Hepatocyte (in vitro differentiated cells): ENCODE data around the gene TRAPPC13. TPM values are rescaled to one million over a fixed set of nuclear protein-coding genes. Genes with fewer than 3 reads are reported as not detected.
A peak's percentile ranks its signal among the peaks of the same experiment; 100 is the strongest.
"Not testable (repeated sequence)": the region's sequence is repeated elsewhere in the genome, so short reads cannot be mapped to it uniquely, and the experiment has no call there.

Experiments
- DNase-seq: peaks from one replicate; pipeline ENCODE4 v3.0.0-alpha.2; 2016; ENCODE audit warnings: low spot score
- H2AFZ ChIP-seq: fragments of 200-600 bp; sonication (generic); 2 replicates; pipeline ENCODE4 v1.6.0; 2016; ENCODE audit warnings: antibody characterized with exemption, mild to moderate bottlenecking
- H3K27ac ChIP-seq: fragments of 200-600 bp; sonication (generic); 2 replicates; pipeline ENCODE4 v1.5.1; 2016; ENCODE audit warnings: mild to moderate bottlenecking
- H3K27me3 ChIP-seq: fragments of 200-600 bp; sonication (generic); 2 replicates; pipeline ENCODE4 v1.6.1; 2016
- H3K36me3 ChIP-seq: fragments of 200-600 bp; sonication (generic); replicated peaks from 2 replicates; pipeline ENCODE4 v1.5.1; 2016; ENCODE audit warnings: low read depth; ENCODE audit not compliant: insufficient read depth
- H3K4me1 ChIP-seq: fragments of 200-600 bp; sonication (generic); 2 replicates; pipeline ENCODE4 v1.5.1; 2016; ENCODE audit warnings: mild to moderate bottlenecking, moderate library complexity; ENCODE audit not compliant: insufficient read depth
- H3K4me2 ChIP-seq: fragments of 200-600 bp; sonication (generic); 2 replicates; pipeline ENCODE4 v1.6.0; 2016
- H3K4me3 ChIP-seq: fragments of 200-600 bp; sonication (generic); 2 replicates; pipeline ENCODE4 v1.5.1; 2016; ENCODE audit warnings: mild to moderate bottlenecking
- H3K79me2 ChIP-seq: fragments of 200-600 bp; sonication (generic); 2 replicates; pipeline ENCODE4 v1.6.0; 2017; ENCODE audit warnings: mild to moderate bottlenecking
- H3K9me2 ChIP-seq: fragments of 200-600 bp; sonication (generic); replicated peaks from 2 replicates; pipeline ENCODE4 v1.6.0; 2017; ENCODE audit warnings: mild to moderate bottlenecking; ENCODE audit not compliant: insufficient read depth
- H3K9me3 ChIP-seq: fragments of 200-600 bp; sonication (generic); 2 replicates; pipeline ENCODE4 v1.5.1; 2016; ENCODE audit warnings: low read depth, mild to moderate bottlenecking
- H4K20me1 ChIP-seq: fragments of 200-600 bp; sonication (generic); 2 replicates; pipeline ENCODE4 v1.6.0; 2016; ENCODE audit warnings: mild to moderate bottlenecking; ENCODE audit not compliant: insufficient read depth, poor library complexity, severe bottlenecking
- CTCF ChIP-seq: fragments of 200-600 bp; sonication (generic); IDR thresholded peaks from 2 replicates; pipeline ENCODE4 v1.5.1; 2016; ENCODE audit warnings: antibody characterized with exemption, mild to moderate bottlenecking; ENCODE audit not compliant: poor library complexity
- EZH2 ChIP-seq: fragments of 200-600 bp; sonication (generic); IDR thresholded peaks from 2 replicates; pipeline ENCODE4 v1.6.1; 2016; ENCODE audit warnings: antibody characterized with exemption, mild to moderate bottlenecking, borderline replicate concordance
- EZH2phosphoT487 ChIP-seq: fragments of 200-600 bp; sonication (generic); IDR thresholded peaks from one replicate; pipeline ENCODE4 v1.6.1; 2018; ENCODE audit warnings: antibody characterized with exemption, mild to moderate bottlenecking, low read depth, moderate library complexity; ENCODE audit not compliant: unreplicated experiment, severe bottlenecking
- WGBS: methylation state at CpG from one replicate; pipeline ENCODE4 v1.1.6; 2016; ENCODE audit warnings: low lambda C conversion rate; ENCODE audit errors: missing lambda C conversion rate; 5-methylcytosine and 5-hydroxymethylcytosine counted together
- polyA plus RNA-seq: library from polyadenylated mRNA; unstranded; fragments of >200 nt; fragmentation: Nextera tagmentation; extraction: Ambion mirVana; gene quantifications from 2 replicates; pipeline ENCODE4 v1.2.1, GENCODE V29; 2016
- total RNA-seq: library from RNA; depleted of rRNA; stranded (reverse); fragments of >200 nt; gene quantifications from 2 replicates; pipeline ENCODE4 v1.2.3, GENCODE V29; 2014

Gene TRAPPC13
- total and polyA plus RNA-seq, 2 experiments from 2014 or later = 14.7 to 32.7 TPM

GRCh38 chr5:65611524-65611923 lies 13.3 kb upstream of the TRAPPC13 start:
- Histone ChIP-seq H3K27me3 (no peaks in the 10 kb centered on the region), H3K9me3 (no peaks in the 10 kb centered on the region), H3K36me3 (peaks cover 4% of the 10 kb centered on the region), H3K79me2 (peaks cover 33% of the 10 kb centered on the region), H3K27ac (peak overlapping the region; percentile 89), H3K4me2 (peak overlapping the region; percentile 46), H3K4me1 (no peaks in the 10 kb centered on the region), H4K20me1 (no peaks in the 10 kb centered on the region), H3K4me3 (no peak overlapping the region), H3K9me2 (no peaks in the 10 kb centered on the region), H2AFZ (no peak overlapping the region)
- DNase-seq = peak; percentile 81
- 53% methylated on average over 3 of the region's 3 CpGs for WGBS
- TF ChIP-seq EZH2 (no peak), CTCF (no peak), EZH2phosphoT487 (no peak)

- H3K4me1 ChIP-seq = no peaks in the 10 kb centered on the region
- H2AFZ ChIP-seq = no peak overlapping the region
- no peak overlapping the region for H3K4me3 ChIP-seq
- H4K20me1 ChIP-seq = no peaks in the 10 kb centered on the region
- H3K9me3 ChIP-seq = no peaks in the 10 kb centered on the region
- peak overlapping the region; percentile 89 for H3K27ac ChIP-seq
- 82% methylated on average over 4 of the region's 4 CpGs for WGBS
- no peaks in the 10 kb centered on the region for H3K27me3 ChIP-seq
- no peak for TF ChIP-seq CTCF
- no peak for TF ChIP-seq EZH2
- no peak for TF ChIP-seq EZH2phosphoT487
- peak; percentile 15 for DNase-seq
- peaks cover 42% of the 10 kb centered on the region for H3K79me2 ChIP-seq
- H3K36me3 ChIP-seq = peaks cover 4% of the 10 kb centered on the region
- H3K9me2 ChIP-seq = no peaks in the 10 kb centered on the region
- peak overlapping the region; percentile 46 for H3K4me2 ChIP-seq
Measured at GRCh38 chr5:65612298-65612907, 12.4 kb upstream of the TRAPPC13 start.

DNA sequence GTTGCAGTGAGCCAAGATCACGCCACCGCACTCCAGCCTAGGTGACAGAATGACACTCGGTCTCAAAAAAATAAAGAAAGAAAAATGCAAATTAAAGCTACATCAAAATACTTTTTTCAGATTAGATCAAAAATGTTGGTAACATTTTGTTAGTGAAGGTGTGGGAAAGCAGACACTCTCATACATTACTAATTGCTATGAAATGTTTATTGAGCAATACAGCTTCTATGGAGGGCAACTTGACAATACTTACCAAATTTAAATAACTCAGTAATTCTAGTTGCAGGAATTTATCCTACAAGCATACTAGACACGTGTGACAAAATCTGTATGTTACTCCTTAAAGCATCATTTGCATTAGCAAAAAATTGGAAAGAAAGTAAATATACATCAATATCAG lies 4.8 kb upstream of the TRAPPC13 start:
- 91% methylated on average over 4 of the region's 4 CpGs for WGBS
- Histone ChIP-seq H3K4me2 (no peak overlapping the region), H3K27me3 (no peaks in the 10 kb centered on the region), H4K20me1 (peaks cover 15% of the 10 kb centered on the region), H3K9me2 (no peaks in the 10 kb centered on the region), H3K36me3 (peaks cover 4% of the 10 kb centered on the region), H3K4me1 (peaks cover 14% of the 10 kb centered on the region), H3K79me2 (peaks cover 88% of the 10 kb centered on the region), H3K4me3 (no peak overlapping the region), H3K9me3 (no peaks in the 10 kb centered on the region), H2AFZ (no peak overlapping the region), H3K27ac (no peak overlapping the region)
- no peak for TF ChIP-seq EZH2
- no peak for TF ChIP-seq CTCF
- TF ChIP-seq EZH2phosphoT487 = no peak
- no peak for DNase-seq

DNA sequence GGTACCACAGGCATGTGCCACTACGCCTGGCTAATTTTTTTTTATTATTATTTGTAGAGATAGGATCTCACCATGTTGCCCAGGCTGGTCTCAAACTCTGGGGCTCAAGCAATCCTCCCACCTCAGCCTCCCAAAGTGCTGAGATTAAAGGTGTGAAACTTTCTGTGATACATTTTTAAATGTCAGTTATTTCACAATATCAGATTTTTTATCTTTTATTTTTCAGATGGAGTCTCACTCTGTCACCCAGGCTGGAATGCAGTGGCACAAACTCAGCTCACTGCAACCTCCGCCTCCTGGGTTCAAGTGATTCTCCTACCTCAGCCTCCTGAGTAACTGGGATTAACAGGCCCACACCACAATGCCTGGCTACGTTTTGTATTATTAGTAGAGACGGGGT lies 2.9 kb upstream of the TRAPPC13 start:
- peak overlapping the region; percentile 76 for H3K4me2 ChIP-seq
- H3K4me3 ChIP-seq = not testable (repeated sequence)

More for the DNA sequence above, 2.9 kb upstream of the TRAPPC13 start:
- not testable (repeated sequence) for H3K27ac ChIP-seq, H2AFZ ChIP-seq, H3K27me3 ChIP-seq, DNase-seq, H3K9me2 ChIP-seq, H3K36me3 ChIP-seq, H3K9me3 ChIP-seq
- Histone ChIP-seq H3K4me1 (peaks cover 14% of the 10 kb centered on the region), H4K20me1 (peaks cover 15% of the 10 kb centered on the region), H3K79me2 (peaks cover 90% of the 10 kb centered on the region)
- 91% methylated on average over 4 of the region's 4 CpGs for WGBS
